Ureter (tissue), 1 donor: Measurements from ENCODE around the gene ABCF3. TPM values are rescaled to one million over a fixed set of nuclear protein-coding genes. Genes with fewer than 3 reads are reported as not detected.

Experiments
- DNase-seq: peaks from one replicate; pipeline ENCODE4 v3.0.0-alpha.2; 2020; ENCODE audit warnings: low spot score
- total RNA-seq: library from RNA; stranded (reverse); gene quantifications from one replicate; pipeline ENCODE4 v1.2.4, GENCODE V29; 2023
- donor health status: DM: yes; HTN: yes; CAD: no.

ABCF3 gene
- total RNA-seq, 1 donor from 2014 or later, result 77.6 TPM

DNA sequence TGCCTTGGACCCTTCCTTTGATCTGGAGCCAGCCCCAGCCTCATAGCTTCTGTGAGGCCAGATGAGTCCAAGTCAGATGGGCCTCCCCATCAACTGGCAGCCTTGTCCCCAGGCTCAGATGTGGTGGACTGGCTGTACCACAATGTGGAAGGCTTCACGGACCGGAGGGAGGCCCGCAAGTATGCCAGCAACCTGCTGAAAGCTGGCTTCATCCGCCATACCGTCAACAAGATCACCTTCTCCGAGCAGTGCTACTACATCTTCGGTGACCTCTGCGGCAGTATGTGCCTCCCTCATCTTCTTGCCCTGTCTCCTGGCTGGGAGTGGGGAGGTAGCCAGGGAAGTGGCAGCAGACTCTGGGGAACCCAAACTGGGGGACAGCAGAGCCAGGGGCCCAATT lies 18.2 kb upstream of the ABCF3 start:
- no peak for DNase-seq

DNA sequence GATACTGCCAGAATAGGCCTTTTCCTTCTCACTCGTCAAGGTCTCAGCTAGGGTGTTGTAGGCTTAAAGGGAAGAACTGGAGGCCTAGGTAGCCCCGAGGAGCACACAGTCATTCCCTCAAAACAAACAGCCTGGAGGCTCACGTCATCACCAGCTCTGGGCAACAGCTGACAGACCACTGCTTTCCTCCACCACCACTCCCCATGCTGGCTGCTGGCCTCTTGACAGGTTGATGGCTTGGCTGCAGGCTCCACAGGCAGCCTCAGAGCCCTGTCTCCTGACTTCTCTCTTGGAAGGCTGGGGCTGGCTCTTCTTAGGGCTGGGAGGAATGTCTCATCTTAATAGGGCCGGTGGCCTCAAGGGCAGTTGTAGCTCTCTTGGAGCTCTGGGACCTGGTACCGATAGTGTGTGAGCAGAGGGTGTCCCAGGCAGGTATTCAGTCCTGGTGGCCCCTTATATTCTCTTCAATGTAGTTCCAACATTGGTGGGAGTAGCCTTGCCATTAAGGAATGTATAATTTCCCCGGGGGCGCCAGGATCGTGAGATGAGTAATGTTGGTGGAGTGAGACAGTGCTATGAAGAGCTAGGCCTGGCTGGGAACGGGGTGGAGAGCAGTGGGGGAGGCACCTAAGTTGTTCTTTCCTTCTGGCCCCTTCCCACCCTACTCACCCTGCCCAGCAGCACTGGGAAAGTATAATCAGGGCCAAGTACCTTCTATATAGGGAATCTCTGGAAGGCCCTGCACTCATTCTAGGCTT lies 17.5 kb upstream of the ABCF3 start:
- DNase-seq, result no peak

DNA sequence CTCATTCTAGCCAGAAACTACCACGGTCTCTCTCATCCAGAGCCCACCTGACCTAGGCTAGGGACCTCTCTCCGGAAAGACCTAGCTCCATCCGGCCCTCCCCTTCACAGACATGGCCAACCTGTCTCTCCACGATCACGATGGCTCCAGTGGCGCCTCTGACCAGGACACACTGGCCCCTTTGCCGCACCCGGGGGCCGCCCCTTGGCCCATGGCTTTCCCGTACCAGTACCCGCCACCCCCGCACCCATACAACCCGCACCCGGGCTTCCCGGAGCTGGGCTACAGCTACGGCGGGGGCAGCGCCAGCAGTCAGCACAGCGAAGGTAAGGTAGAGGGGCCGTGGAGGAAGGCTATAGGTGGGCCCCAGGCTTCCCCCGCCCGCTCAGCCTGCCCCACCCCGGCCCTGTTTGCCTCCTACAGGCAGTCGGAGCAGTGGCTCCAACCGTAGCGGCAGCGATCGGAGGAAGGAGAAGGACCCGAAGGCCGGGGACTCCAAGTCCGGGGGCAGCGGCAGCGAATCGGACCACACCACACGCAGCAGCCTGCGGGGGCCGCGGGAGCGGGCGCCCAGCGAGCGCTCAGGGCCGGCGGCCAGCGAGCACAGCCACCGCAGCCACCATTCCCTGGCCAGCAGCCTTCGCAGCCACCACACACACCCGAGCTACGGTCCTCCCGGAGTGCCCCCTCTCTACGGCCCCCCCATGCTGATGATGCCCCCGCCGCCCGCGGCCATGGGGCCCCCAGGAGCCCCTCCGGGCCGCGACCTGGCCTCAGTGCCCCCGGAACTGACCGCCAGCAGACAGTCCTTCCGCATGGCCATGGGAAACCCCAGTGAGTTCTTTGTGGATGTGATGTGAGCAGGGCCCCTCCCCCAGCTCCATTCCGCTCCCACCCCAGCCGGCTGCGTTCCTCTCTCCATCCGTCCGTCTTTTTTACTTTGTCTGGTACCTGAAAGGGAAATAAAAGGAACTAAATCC lies 15.8 kb upstream of the ABCF3 start:
- DNase-seq, result no peak

DNA sequence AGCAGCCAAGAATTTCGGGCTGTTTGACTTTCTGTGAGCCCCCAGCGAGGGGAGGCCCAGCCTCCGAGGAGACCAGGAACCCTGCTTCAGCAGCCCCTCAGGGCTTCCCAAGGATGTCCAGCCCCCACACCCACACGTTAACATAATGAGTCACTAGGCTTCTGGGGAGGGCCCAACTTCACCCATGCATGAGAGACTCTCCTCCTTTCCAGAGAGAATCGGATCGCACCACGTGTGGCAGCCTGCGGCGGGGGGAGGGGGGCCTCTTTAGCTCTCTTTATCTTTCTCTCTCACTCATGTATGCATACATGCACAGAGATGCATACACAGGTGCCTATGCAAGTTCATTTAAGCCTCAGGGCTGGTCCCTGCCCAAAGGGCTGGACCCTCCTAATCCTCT lies 14.4 kb upstream of the ABCF3 start:
- no peak for DNase-seq

DNA sequence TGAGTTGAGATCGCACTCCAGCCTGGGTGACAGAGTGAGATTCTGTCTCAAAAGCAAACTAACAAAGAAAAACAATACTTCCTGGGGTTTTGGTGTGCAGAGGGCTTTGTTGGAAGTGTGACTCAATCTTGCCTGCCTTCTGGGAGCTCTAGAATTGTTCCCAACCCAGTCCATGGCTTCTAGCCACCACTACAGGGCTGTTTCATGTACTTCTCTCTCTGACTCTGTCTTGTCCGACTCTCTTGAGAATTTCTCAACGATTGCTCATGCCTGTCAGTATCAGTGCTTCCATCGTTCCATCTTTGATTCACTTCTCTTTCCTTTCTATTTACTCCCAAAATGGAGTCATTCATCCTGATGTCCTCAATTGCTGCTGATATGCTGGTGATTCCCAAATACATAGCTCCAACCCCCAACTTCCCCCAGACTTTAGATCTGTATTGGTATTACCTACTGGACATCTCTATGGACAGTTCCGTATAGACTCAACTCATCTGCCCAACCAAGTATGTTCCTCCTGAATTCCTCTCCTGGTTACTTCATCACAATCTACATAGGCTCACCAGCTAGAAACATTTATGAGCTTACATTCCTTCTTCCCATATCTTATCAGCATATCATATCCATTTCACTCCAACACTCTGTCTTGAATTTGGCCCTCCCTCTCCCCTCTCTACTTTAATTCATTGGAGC lies 13.2 kb upstream of the ABCF3 start:
- no peak for DNase-seq

DNA sequence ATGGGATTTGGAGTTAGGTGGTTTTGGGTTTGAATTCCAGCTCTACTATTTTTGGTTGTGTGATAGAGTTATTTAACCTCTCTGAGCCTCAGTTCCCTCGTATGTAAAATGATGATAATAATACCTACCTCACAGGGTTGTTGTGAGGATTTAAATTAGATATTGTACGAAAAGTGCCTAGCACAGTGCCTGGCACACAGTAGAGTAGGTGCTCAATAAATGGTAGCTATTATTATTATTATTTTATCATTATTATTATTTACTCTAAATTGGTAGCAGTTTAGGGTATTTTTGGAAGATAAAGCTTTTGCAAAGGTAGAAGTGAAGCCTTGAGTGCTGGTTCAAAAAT lies 12.7 kb upstream of the ABCF3 start:
- no peak for DNase-seq

DNA sequence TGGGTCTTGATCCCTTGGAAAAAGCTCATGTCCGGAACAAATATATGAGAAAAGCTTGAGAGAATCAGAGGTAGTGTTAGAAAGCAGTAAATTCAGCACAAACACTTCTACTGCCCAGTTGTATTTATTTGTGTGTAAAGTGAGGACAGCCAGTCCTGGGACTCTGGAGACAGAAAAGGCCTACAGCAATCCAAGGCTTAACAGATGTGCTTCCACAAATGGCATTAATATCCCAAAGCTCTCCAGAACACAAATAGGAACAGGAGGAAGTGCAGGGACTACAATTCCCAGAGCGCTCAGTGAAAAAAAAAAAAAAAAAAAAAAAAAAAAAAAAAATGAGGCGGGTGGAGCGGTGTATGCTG lies 11.7 kb upstream of the ABCF3 start:
- DNase-seq, result no peak

DNA sequence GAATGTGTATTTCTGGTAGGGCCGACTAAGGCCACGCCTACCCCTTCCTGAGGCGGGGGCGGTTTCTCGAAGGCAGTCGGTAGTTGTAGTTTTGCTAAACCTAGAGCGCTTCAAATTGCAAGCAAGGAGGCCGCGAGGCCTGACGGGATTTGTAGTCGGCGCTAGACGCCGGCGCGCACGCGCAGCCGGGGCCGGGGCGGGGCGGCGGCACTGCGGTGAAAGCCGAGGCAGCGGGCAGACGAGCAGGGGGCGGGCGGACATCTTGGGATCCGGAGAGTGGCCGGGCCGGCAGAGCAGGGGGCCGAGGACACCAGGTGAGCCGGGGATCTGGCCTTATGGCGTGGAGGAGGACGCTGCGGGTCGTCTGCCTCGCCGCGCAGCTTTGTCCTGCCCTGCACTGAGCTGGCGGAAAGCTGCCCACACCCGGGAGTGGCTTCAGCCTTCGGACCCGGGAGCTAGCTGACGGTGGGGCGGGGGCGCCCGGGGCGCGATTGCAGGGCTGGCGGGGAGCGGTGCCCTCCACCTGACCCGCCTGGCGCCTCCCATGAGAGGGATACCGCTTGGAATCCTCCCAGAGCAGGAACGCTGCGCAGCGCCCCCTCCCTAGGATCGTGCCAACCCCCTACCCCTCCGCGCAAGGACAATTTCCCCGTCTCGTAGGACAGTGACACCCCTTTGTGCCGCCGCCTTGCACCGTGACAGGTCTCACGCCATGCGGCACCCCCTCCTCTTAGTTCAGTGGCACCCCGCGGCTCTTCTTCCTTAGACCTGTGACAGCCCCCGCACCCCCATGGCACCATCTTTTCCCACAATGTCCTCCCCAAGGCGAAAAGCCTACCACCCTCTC lies 11.1 kb upstream of the ABCF3 start, which contains the start of gene AP2M1:
TSS of gene AP2M1 (plus strand) at position 210 of the 847 bp plus-strand sequence. CDS start 2,139 bp downstream, outside the sequence.
- DNase-seq, result peak; percentile 98

DNA sequence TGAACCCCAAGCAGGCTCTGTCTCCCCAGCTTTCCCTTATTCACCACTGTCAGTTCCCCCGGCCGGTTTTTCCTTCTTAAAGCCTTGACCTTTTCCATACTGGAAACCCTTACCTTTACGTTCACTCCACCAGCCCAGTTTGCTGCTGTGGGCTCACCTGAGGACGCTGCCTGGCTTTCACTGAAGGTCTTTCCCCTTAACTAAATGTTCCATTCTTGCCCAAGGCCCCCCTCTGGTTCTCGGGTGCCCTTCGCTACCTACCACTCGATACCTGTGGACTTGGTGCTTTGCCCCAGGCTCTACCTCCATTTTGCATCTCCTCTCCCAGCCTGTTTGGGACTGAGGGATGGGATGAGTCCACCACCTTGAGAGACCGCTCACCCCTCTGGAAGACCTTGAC lies 10.5 kb upstream of the ABCF3 start:
- no peak for DNase-seq

DNA sequence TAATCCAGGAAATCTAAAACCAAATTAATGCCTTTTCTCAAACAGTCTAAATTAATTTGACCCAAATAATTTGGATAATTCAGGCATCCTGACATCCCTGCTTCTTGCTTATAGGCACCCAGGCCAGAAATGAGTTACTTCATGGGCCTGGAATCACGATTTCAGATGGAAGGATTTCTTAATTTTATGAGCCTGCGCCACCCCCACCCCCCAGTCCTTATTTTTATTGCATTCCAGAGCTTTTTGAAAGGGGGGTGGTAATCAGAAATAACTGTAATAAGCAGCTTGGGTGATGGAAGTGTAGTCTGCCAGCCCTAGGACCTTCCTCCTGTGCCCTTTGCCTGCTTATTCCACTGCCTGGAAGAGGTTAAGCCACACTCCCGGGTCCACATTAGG lies 10.0 kb upstream of the ABCF3 start:
- no peak for DNase-seq

DNA sequence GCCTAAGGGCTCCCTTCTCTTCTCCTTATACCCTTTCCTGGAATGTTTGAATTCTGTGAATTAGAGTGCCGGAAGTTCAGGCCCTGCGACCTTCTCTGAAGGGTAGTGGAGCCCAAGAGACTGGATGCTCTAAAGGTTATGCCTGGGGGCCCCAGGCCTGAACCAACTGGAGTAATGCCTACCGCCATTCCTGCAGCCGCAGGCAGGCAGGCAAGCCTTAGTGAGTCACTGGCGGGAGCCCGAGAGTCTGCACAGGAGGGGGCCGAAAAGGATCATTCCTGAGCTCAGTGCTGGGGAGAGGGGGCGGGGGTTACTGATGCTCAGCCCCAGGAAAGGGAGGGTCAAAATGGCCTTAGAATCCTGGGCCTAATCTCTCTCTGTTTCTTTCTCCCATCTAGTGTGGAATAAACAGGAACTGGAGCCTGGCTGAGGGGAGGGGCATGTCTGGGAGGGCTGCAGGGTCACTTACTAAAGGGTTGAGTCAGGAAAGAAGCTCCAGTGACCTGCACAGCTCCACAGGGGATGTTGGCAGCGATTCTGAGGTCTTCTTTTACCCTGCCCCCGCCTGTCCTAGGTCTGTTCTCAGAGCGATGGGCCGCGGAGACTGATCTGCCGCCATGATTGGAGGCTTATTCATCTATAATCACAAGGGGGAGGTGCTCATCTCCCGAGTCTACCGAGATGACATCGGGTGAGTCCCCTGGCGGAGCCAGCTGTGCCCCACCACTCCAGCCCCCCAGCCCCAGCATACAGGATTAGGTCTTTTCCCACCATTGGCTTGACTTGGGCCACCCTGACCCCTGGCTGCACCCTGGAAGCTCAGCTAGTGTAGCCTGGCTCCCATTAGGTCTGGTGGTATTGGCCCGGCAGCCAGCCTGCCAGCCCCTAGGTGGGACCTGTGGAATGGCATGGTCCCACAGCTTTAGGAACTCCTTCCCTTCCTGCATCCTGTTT lies 9.3 kb upstream of the ABCF3 start:
- DNase-seq, result peak; percentile 73

DNA sequence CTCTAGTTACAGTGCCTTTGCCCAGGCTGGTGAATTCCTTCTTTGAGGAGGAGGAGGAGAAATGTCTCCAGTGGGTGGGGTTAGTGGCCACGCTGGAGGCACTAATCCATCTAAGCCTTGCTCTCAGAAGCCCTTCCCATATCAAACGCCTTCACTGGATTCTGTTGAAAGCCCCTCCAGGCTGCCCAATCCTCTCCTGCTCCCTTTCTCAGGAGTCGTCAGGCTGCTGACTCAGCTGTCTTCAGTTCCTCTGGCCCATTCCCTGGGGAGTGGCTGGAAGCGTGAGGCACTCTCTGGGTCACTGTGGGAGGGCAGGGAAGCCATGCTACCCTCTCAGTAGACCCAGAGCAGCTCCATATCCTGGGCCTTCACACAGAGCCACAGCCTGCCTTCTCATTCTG lies 8.7 kb upstream of the ABCF3 start:
- no peak for DNase-seq

DNA sequence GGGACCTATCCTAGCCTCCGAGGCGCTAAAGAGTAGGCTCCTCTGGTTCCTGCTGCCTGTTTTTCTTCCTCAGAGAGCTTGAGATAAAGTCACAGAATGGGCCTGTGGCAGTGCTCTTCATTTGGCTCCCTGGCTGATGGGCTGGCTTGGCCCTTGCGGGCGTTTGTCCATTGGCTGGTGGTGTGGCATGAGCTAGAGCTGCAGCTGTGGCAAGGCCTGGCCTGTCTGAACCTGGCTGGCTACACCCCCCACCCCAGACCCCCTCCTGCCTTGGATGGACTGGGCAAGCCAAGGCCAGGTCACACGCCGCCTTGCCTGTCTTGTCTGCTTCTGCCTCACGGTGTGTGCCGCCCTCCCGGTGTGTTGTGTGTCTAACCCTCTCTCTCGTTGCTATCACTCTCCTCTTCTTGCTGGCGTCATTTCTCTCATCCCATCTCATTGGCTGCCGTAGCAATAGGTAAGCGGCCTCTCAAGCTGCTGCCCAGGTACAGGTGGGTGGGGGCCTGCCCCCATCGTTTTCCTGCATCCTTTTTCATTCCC lies 8.2 kb upstream of the ABCF3 start:
- DNase-seq, result no peak

DNA sequence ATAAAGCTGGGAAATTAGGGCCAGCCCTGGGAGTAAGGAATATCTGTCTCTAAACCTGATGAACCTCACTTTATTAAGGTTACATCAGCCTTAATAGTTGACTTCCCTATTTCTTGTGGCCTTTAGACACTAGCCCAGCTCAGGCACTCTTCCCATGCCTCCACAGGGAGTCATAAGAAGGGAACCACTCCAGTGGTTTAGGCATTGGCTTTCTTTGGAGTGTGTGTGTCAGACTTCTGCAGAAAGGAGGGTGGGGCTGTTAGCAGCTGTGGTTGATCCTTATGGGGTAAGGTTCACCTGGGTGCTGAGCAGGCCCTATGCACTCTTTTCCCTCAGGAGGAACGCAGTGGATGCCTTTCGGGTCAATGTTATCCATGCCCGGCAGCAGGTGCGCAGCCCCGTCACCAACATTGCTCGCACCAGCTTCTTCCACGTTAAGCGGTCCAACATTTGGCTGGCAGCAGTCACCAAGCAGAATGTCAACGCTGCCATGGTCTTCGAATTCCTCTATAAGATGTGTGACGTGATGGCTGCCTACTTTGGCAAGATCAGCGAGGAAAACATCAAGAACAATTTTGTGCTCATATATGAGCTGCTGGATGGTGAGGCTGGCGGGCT lies 7.4 kb upstream of the ABCF3 start:
- DNase-seq, result no peak

DNA sequence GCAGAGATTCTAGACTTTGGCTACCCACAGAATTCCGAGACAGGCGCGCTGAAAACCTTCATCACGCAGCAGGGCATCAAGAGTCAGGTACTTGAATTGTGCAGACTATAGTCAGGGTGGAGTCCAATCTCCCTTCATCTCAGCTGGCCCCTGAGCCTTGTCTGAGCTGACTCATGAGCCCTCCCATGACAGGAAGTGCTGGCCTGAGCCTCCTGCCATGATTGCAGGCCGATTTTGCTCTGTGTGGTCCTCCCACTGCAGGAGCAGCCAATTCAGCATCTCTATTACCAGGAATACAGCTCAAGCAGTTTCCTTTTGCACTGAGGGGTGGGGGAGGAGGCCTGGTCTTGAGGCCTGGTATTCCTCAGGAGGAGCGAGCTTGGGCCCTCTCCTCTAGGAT lies 5.8 kb upstream of the ABCF3 start:
- DNase-seq, result no peak

DNA sequence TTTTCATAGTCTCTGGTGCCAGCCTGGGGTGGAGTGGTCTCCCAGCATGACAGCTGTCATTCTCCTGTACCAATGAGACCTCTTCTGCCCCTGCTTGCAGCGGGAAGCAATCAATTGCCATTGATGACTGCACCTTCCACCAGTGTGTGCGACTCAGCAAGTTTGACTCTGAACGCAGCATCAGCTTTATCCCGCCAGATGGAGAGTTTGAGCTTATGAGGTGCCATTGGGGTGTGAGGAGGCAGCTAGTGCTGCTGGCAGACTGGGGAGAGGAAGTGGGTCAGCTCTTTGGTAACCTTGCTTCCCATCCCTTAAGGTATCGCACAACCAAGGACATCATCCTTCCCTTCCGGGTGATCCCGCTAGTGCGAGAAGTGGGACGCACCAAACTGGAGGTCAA lies 4.4 kb upstream of the ABCF3 start:
- DNase-seq, result no peak

DNA sequence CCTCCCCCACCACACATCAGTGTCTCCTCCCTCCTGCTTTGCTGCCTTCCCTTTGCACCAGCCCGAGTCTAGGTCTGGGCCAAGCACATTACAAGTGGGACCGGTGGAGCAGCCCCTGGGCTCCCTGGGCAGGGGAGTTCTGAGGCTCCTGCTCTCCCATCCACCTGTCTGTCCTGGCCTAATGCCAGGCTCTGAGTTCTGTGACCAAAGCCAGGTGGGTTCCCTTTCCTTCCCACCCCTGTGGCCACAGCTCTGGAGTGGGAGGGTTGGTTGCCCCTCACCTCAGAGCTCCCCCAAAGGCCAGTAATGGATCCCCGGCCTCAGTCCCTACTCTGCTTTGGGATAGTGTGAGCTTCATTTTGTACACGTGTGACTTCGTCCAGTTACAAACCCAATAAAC lies 2.3 kb upstream of the ABCF3 start:
- no peak for DNase-seq

DNA sequence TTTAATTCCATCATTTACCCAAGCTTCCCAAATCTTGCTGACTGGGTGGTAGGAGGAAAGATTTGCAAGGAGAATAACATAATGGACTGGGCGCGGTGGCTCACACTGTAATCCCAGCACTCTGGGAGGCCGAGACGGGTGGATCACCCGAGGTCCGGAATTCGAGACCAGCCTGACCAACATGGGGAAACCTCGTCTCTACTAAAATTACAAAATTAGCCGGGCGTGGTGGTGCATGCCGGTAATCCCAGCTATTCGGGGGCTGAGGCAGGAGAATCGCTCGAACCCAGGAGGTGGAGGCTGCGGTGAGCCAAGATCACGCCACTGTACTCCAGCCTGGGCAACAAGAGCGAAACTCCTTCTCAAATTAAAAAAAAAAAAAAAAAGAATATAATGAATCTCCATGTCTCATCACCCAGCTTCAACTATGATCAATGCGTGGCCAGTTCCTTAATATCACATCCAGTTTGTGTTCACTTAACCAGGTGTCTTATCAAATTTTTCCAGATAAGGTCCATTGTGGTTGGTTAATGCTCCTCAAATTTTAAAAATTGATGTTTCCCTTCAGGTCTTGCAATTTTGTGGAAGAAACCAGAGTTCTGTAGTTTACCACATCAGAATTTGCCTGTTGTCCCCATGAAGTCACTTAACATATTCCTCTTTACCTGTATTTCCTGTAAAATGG lies 1.3 kb upstream of the ABCF3 start:
- DNase-seq, result no peak
